Measurements from ENCODE around the gene RAD51C. TPM values are rescaled to one million over a fixed set of nuclear protein-coding genes. Genes with fewer than 3 reads are reported as not detected.

The RAD51C gene
- total RNA-seq, result 34.5 and 43.4 TPM in 2 replicates

GRCh38 chr17:58692239-58693055 is at the start of gene RAD51C:
TSS of gene RAD51C (plus strand) at chr17:58692602. CDS start at chr17:58692644, 42 bp downstream.

GRCh38 chr17:58691701-58692238 is 632 bp upstream of the RAD51C start, which contains the start of gene TEX14:
TSS of gene TEX14 (minus strand) at chr17:58692045. CDS start at chr17:58652001, 40,044 bp downstream.

DNA sequence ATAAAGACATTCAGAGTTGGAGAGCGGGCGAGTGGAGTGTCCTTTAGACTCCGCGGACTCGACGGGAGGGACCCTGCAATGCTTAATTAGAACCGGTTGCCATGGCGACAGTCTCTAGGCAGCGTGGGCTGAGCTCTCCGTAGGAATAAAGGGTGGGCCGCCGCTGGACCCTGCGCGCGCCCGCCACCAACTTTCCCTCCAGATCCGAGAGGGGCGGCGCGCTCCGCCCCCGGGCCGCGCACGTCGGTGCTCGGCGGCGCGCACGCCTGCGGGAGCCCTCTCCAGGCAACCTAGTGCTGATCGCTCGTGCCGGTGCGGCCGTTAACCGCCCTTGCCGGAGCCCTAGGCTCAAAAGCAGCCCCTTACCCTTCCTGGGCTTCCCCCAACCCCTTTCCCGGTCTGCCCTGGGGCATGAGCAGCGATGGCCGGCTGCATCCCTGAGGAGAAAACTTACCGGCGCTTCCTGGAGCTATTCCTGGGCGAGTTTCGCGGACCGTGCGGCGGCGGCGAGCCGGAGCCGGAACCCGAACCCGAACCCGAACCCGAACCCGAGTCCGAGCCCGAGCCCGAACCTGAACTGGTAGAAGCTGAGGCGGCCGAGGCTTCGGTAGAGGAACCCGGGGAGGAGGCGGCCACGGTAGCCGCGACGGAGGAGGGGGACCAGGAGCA is 63.3 kb downstream of the RAD51C start, which contains the start of gene PPM1E:
Gene PPM1E (plus strand): TSS at position 278 of the 669 bp plus-strand sequence.

Other genes starting within 250 kb of the RAD51C start
- not detected in 2 replicates for gene HSF5, start 204.2 kb upstream of the RAD51C start, total RNA-seq
- 46.1 and 52.3 TPM in 2 replicates for gene MTMR4, start 178.0 kb upstream of the RAD51C start, total RNA-seq
- 0.07 TPM in 1 of 2 replicates, not detected in the other for gene TEX14, start 557 bp upstream of the RAD51C start, total RNA-seq
- gene PPM1E, start 63.3 kb downstream of the RAD51C start, total RNA-seq, result 0.21 and 0.68 TPM in 2 replicates